ENCODE measurements around the gene PDX1.

The PDX1 gene

DNA sequence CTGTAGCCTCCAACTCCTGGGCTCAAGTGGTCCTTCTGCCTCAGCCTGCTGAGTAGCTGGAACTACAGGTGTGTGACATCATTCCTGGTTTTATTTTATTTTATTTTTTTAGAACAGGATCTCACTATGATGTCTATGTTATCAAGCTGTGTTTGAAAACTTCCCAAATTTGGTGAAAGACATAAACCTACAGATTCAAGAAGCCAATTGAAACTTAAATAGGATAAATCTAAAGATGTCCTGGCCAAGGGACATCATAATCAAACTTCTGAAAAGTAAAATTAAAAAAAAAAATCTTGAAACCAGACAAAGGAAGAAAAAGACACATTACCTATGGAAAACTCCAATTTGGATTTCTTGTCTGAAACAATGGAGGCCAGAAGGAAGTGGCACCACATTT, 23.1 kb upstream of the PDX1 start:
- Histone ChIP-seq H3K4me3 (ENCODE audit: low read depth, low read length) (no peak overlapping the region), H3K4me1 (ENCODE audit: control insufficient read depth, insufficient read depth, low read length) (no peaks in the 10 kb centered on the region), H3K9me3 (ENCODE audit: control insufficient read depth, insufficient read depth, low read depth, low read length) (no peaks in the 10 kb centered on the region), H3K36me3 (ENCODE audit: control insufficient read depth in 2 of 2, insufficient read depth in 1 of 2, low read length in 2 of 2) (no peaks in the 10 kb centered on the region), H3K27ac (ENCODE audit: extremely low read depth, low read depth, low read length) (no peak overlapping the region)
- CTCF ChIA-PET, result no interaction called here
- POLR2A ChIA-PET, result interaction anchor here (0.7 kb wide), 1 partner anchor 125 kb away, joined by 6 read pairs; no protein-coding TSS in a partner anchor
- TF ChIP-seq ZNF558 (tag by site-specific recombination; IDR thresholded peaks at IDR 0.05), result peak; percentile 97
- TF ChIP-seq ZNF830 (tag by site-specific recombination; IDR thresholded peaks at IDR 0.05; ENCODE audit: low read depth), result no peak

DNA sequence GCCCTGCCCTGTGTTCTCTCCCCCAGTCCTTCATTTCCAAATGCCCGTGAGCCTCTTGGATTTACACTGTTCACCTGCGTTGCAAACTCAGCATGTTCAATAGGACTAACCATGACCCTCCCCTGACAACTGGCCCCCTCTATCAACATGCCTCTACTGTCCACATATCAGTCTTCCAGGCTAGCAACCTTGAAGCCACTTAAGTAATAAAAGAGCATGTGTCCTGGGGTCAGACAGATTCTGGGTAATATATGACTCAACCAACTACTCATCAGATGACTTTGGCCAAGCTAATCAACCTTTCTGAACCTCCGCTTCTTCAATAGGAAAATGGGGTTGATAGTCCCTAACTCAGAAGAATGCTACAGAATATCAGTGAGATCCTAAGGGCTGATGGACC, 15.1 kb upstream of the PDX1 start:
- H3K27ac ChIP-seq (ENCODE audit: extremely low read depth, low read depth, low read length), result no peak overlapping the region
- no peaks in the 10 kb centered on the region for H3K36me3 ChIP-seq (ENCODE audit: control insufficient read depth in 2 of 2, insufficient read depth in 1 of 2, low read length in 2 of 2)
- H3K4me1 ChIP-seq (ENCODE audit: control insufficient read depth, insufficient read depth, low read length), result no peaks in the 10 kb centered on the region
- ChIA-PET POLR2A (no interaction called here), CTCF (interaction anchor here (0.7 kb wide), 1 partner anchor 25 kb away, joined by 3 read pairs; no protein-coding TSS in a partner anchor)
- no peak overlapping the region for H3K4me3 ChIP-seq (ENCODE audit: low read depth, low read length)
- TF ChIP-seq ZNF146 (tag by site-specific recombination; IDR thresholded peaks at IDR 0.05) (no peak), ZNF24 (tag by site-specific recombination; IDR thresholded peaks at IDR 0.05) (no peak), ZNF558 (tag by site-specific recombination; IDR thresholded peaks at IDR 0.05) (no peak), ZBTB21 (tag by site-specific recombination; IDR thresholded peaks at IDR 0.05) (no peak), BCL11B (tag by site-specific recombination; IDR thresholded peaks at IDR 0.05; ENCODE audit: low read depth) (no peak)
- TF ChIP-seq, protein P1, sequence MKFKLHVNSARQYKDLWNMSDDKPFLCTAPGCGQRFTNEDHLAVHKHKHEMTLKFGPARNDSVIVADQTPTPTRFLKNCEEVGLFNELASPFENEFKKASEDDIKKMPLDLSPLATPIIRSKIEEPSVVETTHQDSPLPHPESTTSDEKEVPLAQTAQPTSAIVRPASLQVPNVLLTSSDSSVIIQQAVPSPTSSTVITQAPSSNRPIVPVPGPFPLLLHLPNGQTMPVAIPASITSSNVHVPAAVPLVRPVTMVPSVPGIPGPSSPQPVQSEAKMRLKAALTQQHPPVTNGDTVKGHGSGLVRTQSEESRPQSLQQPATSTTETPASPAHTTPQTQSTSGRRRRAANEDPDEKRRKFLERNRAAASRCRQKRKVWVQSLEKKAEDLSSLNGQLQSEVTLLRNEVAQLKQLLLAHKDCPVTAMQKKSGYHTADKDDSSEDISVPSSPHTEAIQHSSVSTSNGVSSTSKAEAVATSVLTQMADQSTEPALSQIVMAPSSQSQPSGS (tag by site-specific recombination; IDR thresholded peaks at IDR 0.05; ENCODE audit: low read depth), result no peak
- H3K9me3 ChIP-seq (ENCODE audit: control insufficient read depth, insufficient read depth, low read depth, low read length), result no peaks in the 10 kb centered on the region

DNA sequence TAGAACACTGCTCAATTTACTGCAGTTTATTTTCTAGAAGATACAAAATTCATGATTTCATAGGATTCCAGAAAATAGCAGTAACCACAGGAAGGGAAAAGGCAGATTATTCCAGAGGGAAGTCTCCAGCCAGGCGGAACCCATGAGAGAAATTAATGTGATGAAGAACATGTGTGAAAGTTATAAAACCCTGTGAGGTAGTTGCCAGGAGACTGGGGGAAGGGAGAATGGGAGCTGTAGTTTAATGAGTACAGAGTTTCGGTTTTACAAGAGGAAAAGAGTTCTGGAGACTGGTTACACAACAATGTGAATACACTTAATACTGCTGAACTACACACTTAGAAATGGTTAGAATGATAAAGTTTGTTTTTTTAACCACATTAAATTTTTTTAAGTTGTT, 14.2 kb upstream of the PDX1 start:
- Histone ChIP-seq H3K27ac (ENCODE audit: extremely low read depth, low read depth, low read length) (no peak overlapping the region), H3K4me3 (ENCODE audit: low read depth, low read length) (no peak overlapping the region), H3K9me3 (ENCODE audit: control insufficient read depth, insufficient read depth, low read depth, low read length) (no peaks in the 10 kb centered on the region), H3K4me1 (ENCODE audit: control insufficient read depth, insufficient read depth, low read length) (no peaks in the 10 kb centered on the region), H3K36me3 (ENCODE audit: control insufficient read depth in 2 of 2, insufficient read depth in 1 of 2, low read length in 2 of 2) (no peaks in the 10 kb centered on the region)
- CTCF ChIA-PET, result interaction anchor here (0.9 kb wide), 1 partner anchor 48 kb away, joined by 6 read pairs; no protein-coding TSS in a partner anchor
- TF ChIP-seq ZBTB48 (tag by site-specific recombination; IDR thresholded peaks at IDR 0.05), result no peak
- no peak for TF ChIP-seq EGR2 (tag by site-specific recombination; IDR thresholded peaks at IDR 0.05; ENCODE audit: low read depth)
- TF ChIP-seq ZNF114 (tag by site-specific recombination; IDR thresholded peaks at IDR 0.05), result no peak
- TF ChIP-seq, protein P2, sequence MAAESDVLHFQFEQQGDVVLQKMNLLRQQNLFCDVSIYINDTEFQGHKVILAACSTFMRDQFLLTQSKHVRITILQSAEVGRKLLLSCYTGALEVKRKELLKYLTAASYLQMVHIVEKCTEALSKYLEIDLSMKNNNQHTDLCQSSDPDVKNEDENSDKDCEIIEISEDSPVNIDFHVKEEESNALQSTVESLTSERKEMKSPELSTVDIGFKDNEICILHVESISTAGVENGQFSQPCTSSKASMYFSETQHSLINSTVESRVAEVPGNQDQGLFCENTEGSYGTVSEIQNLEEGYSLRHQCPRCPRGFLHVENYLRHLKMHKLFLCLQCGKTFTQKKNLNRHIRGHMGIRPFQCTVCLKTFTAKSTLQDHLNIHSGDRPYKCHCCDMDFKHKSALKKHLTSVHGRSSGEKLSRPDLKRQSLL (tag by site-specific recombination; IDR thresholded peaks at IDR 0.05), result no peak
- no peak for TF ChIP-seq ZNF16 (tag by site-specific recombination; IDR thresholded peaks at IDR 0.05; ENCODE audit: low read depth)
- no peak for TF ChIP-seq ZFP69B (tag by site-specific recombination; IDR thresholded peaks at IDR 0.05)
- TF ChIP-seq, protein P3, sequence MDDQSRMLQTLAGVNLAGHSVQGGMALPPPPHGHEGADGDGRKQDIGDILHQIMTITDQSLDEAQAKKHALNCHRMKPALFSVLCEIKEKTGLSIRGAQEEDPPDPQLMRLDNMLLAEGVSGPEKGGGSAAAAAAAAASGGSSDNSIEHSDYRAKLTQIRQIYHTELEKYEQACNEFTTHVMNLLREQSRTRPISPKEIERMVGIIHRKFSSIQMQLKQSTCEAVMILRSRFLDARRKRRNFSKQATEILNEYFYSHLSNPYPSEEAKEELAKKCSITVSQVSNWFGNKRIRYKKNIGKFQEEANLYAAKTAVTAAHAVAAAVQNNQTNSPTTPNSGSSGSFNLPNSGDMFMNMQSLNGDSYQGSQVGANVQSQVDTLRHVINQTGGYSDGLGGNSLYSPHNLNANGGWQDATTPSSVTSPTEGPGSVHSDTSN (CRISPR knock-in tag; IDR thresholded peaks at IDR 0.05), result no peak
- no peak for TF ChIP-seq ZNF350 (tag by site-specific recombination; IDR thresholded peaks at IDR 0.05)
- no peak for TF ChIP-seq SALL2 (tag by site-specific recombination; IDR thresholded peaks at IDR 0.05; ENCODE audit: borderline replicate concordance)
- no peak for TF ChIP-seq SCRT2 (tag by site-specific recombination; IDR thresholded peaks at IDR 0.05)
- no peak for TF ChIP-seq ZNF157 (tag by site-specific recombination; IDR thresholded peaks at IDR 0.05)
- no peak for TF ChIP-seq ZSCAN23 (tag by site-specific recombination; IDR thresholded peaks at IDR 0.05)
- TF ChIP-seq ZNF174 (tag by site-specific recombination; IDR thresholded peaks at IDR 0.05), result no peak
- no peak for TF ChIP-seq ZNF274 (IDR thresholded peaks at IDR 0.05; ENCODE audit: low read length)
- no peak for TF ChIP-seq ZNF274 (tag by site-specific recombination; IDR thresholded peaks at IDR 0.05; ENCODE audit: borderline replicate concordance)
- TF ChIP-seq, protein P4, sequence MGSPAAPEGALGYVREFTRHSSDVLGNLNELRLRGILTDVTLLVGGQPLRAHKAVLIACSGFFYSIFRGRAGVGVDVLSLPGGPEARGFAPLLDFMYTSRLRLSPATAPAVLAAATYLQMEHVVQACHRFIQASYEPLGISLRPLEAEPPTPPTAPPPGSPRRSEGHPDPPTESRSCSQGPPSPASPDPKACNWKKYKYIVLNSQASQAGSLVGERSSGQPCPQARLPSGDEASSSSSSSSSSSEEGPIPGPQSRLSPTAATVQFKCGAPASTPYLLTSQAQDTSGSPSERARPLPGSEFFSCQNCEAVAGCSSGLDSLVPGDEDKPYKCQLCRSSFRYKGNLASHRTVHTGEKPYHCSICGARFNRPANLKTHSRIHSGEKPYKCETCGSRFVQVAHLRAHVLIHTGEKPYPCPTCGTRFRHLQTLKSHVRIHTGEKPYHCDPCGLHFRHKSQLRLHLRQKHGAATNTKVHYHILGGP (tag by site-specific recombination; IDR thresholded peaks at IDR 0.05), result no peak
- no peak for TF ChIP-seq SP7 (tag by site-specific recombination; IDR thresholded peaks at IDR 0.05)
- POLR2A ChIA-PET, result no interaction called here

Measured in HEK293 (cell line).